ENCODE data around the gene RASAL2. TPM values are rescaled to one million over a fixed set of nuclear protein-coding genes. Genes with fewer than 3 reads are reported as not detected.

The RASAL2 gene
- total RNA-seq (2016; rRNA removed; fragmentation: Illumina TruSeq; extraction: Trizol) (5.4 and 6.4 TPM in 2 replicates), polyA plus RNA-seq (2011; rRNA removed) (4.6 and 5.9 TPM in 2 replicates), polyA minus RNA-seq (2011; rRNA and poly(A)+ RNA removed; ENCODE audit: low replicate concordance) (15.5 and 36.8 TPM in 2 replicates), Bru-seq, nascent RNA (percentile 63 among the genes with signal in this experiment), BruChase-seq, experiment 1, labeled RNA remaining after a 6-hour chase (percentile 55 among the genes with signal in this experiment), BruChase-seq, experiment 2, labeled RNA remaining after a 2-hour chase (percentile 58 among the genes with signal in this experiment)
- total RNA-seq (2016; cell fraction: cytosol; rRNA removed; fragmentation: Illumina TruSeq; extraction: Trizol; ENCODE audit: low read depth) = 1.5 and 1.8 TPM in 2 replicates
- total RNA-seq (2016; cell fraction: insoluble cytoplasmic fraction; rRNA removed; fragmentation: Illumina TruSeq; extraction: Trizol) = 5.2 and 6.3 TPM in 2 replicates
- 1.9 and 2.0 TPM in 2 replicates for total RNA-seq (2016; cell fraction: membrane; rRNA removed; fragmentation: Illumina TruSeq; extraction: Trizol)
- 9.0 and 10.9 TPM in 2 replicates for total RNA-seq (2016; cell fraction: nucleus; rRNA removed; fragmentation: Illumina TruSeq; extraction: Trizol)
- polyA plus RNA-seq (2011; cell fraction: cytosol; rRNA removed) = 3.1 and 3.2 TPM in 2 replicates
- 13.0 and 15.7 TPM in 2 replicates for polyA plus RNA-seq (2011; cell fraction: nucleus; rRNA removed)
- 3.0 and 3.2 TPM in 2 replicates for polyA plus RNA-seq (2012)
- 0.06 and 0.07 TPM in 2 replicates for polyA plus RNA-seq (2016; cell fraction: cytosol; fragmentation: Illumina TruSeq; extraction: Trizol; ENCODE audit: low read depth)
- 4.1 and 4.5 TPM in 2 replicates for polyA plus RNA-seq (2016; cell fraction: insoluble cytoplasmic fraction; fragmentation: Illumina TruSeq; extraction: Trizol; ENCODE audit: low read depth)
- 0.26 and 0.38 TPM in 2 replicates for polyA plus RNA-seq (2016; cell fraction: membrane; fragmentation: Illumina TruSeq; extraction: Trizol; ENCODE audit: low read depth)
- 8.1 and 9.7 TPM in 2 replicates for polyA plus RNA-seq (2016; cell fraction: nucleus; fragmentation: Illumina TruSeq; extraction: Trizol; ENCODE audit: insufficient read depth, low read depth)
- polyA minus RNA-seq (2011; cell fraction: cytosol; rRNA and poly(A)+ RNA removed) = 6.7 and 8.0 TPM in 2 replicates
- polyA minus RNA-seq (2011; cell fraction: nucleus; rRNA and poly(A)+ RNA removed) = 34.3 and 40.3 TPM in 2 replicates
- long read RNA-seq, experiment 1, partial matches to known transcripts = 1 of 3 reads
- long read RNA-seq, experiment 1, other reads (novel, unspliced or antisense) = 2 of 3 reads
- long read RNA-seq, experiment 2, partial matches to known transcripts = 3 of 11 reads
- long read RNA-seq, experiment 2, other reads (novel, unspliced or antisense) = 8 of 11 reads

DNA sequence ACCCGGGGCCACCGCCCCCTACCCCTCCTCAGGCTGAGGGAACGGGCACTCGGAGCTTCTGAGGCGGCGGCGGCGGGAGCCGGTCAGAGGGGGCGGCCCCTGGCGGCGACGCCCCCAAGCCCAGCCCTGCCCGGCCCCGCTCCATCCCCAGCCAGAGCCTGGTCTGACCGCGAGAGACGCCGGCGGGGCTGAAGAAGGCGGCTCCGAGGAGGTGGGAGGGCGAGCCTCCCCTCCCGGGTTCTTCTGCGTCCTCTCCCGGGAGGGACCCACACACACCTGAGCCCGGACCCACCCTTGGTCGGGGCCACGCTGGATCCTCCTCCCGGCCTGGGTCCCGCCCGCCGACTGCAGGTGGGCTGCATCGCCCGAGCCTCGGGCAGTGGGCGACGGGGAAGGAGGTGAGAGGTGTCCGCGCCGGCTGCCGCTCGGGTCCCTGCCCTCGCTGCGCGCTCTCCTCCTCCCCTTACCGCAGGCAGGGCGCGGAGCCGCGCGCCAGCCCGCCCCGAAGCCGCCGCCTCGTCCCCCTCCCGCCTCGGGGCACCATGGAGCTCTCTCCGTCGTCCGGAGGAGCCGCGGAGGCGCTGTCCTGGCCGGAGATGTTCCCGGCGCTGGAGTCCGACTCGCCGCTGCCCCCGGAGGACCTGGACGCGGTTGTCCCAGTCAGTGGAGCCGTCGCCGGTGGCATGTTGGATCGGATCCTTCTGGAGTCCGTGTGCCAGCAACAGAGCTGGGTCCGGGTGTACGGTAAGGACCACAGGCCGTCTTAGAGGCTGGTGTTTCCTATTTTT is at the start of gene RASAL2:
TSS of gene RASAL2 (plus strand) at position 154 of the 788 bp plus-strand sequence. CDS start at position 543, 389 bp downstream.
- CTCF ChIA-PET (ENCODE audit: low intra/inter-chr PET ratio, low total read pairs) = no interaction called here
- DNase-seq (ENCODE audit: low spot score) (peak; percentile 41), FAIRE-seq (no peak), ATAC-seq (peak; percentile 87)
- POLR2A ChIA-PET = interaction anchor here (0.7 to 2.7 kb wide), 9 partner anchors 8 to 124 kb away, joined by 3 to 12 read pairs (median 5); partner anchors contain the start of gene SEC16B
- intact Hi-C loops (cut with micrococcal nuclease; ENCODE audit: unreplicated experiment) = loop anchor here (2.0 to 10.0 kb wide), 4 partner anchors 33 to 191 kb away; no protein-coding TSS in a partner anchor
- Histone ChIP-seq H3K4me2 (ENCODE audit: low read depth, low read length) (peak within 1 kb of the TSS; percentile 96), H4K20me1 (ENCODE audit: insufficient read depth, low read length) (no peaks in the 10 kb centered on the region), H3K36me3 (replicated peaks in 1 of 2; ENCODE audit: control insufficient read depth in 1 of 2, insufficient read depth in 2 of 2, low read length in 2 of 2) (no peaks in the 10 kb centered on the region), H3K4me3 (replicated peaks in 1 of 3; ENCODE audit: insufficient read depth in 1 of 3, low read depth in 2 of 3, low read length in 3 of 3) (peak within 1 kb of the TSS; percentile 92 to 97 (median 96)), H2AFZ (ENCODE audit: low read length) (peak within 1 kb of the TSS; percentile 89), H3K27me3 (ENCODE audit: control insufficient read depth in 1 of 2, insufficient read depth in 2 of 2, low read length in 2 of 2) (no peaks in the 10 kb centered on the region; a peak in 1 of 5 replicates), H3K9me3 (ENCODE audit: low read length) (no peaks in the 10 kb centered on the region), H3K9ac (ENCODE audit: insufficient read depth, low read depth, low read length) (peak within 1 kb of the TSS; percentile 85), H3K27ac (ENCODE audit: extremely low read length, insufficient read depth, low read length) (peak within 1 kb of the TSS; percentile 77), H3K4me1 (ENCODE audit: insufficient read depth, low read length) (peaks cover 62% of the 10 kb centered on the region), H3K79me2 (ENCODE audit: insufficient read depth, low read length) (peaks cover 32% of the 10 kb centered on the region)
- no TSS peak for BruUV-seq (replicated peaks)
- 0% methylated on average over 5 of the region's 82 CpGs for WGBS (ENCODE audit: low lambda C conversion rate)
- in situ Hi-C loops (cut with HindIII; ENCODE audit: extremely low pct_ligation_motif_present, low pct_unique_long_range_greater_than_20kb) = no loop called here
- TF ChIP-seq HOXA7 (CRISPR knock-in tag; IDR thresholded peaks at IDR 0.05) (no peak), DPF2 (CRISPR knock-in tag; IDR thresholded peaks at IDR 0.05; ENCODE audit: borderline replicate concordance, low read depth) (no peak), KDM6A (CRISPR knock-in tag; IDR thresholded peaks at IDR 0.05; ENCODE audit: low read depth) (no peak), SP2 (CRISPR knock-in tag; IDR thresholded peaks at IDR 0.05) (no peak), ZNF350 (CRISPR knock-in tag; IDR thresholded peaks at IDR 0.05; ENCODE audit: borderline replicate concordance, low read depth) (no peak), THAP11 (CRISPR knock-in tag; IDR thresholded peaks at IDR 0.05) (no peak), ZFY (CRISPR knock-in tag; IDR thresholded peaks at IDR 0.05) (peak; percentile 46; the same call in 1 of the 2 replicates), RFXANK (CRISPR knock-in tag; IDR thresholded peaks at IDR 0.05) (no peak), FOXA1 (IDR thresholded peaks at IDR 0.05) (no peak), FOXA1 (CRISPR knock-in tag; IDR thresholded peaks at IDR 0.05) (no peak), ZNF484 (CRISPR knock-in tag; IDR thresholded peaks at IDR 0.05; ENCODE audit: borderline replicate concordance, low read depth) (no peak), ZNF713 (CRISPR knock-in tag; IDR thresholded peaks at IDR 0.05) (no peak), ZNF775 (CRISPR knock-in tag; IDR thresholded peaks at IDR 0.05; ENCODE audit: borderline replicate concordance) (no peak), MED13 (CRISPR knock-in tag; IDR thresholded peaks at IDR 0.05) (0 out of 2 replicates have a peak, but pooled peaks have one; percentile 31), ZFP36 (IDR thresholded peaks at IDR 0.05; ENCODE audit: borderline replicate concordance, low read depth, low read length, partially characterized antibody) (no peak), PHF20 (CRISPR knock-in tag; IDR thresholded peaks at IDR 0.05) (no peak; the same call in 1 of the 2 replicates)
- TF ChIP-seq, protein P1, sequence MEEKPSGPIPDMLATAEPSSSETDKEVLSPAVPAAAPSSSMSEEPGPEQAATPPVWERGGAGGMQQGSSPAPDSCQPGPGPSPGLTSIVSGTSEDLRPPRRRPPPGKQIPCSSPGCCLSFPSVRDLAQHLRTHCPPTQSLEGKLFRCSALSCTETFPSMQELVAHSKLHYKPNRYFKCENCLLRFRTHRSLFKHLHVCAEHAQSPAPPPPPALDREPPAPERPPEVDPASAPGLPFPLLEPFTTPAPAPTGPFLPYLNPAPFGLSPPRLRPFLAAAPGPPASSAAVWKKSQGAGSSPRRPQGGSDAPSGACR (CRISPR knock-in tag; IDR thresholded peaks at IDR 0.05) = no peak
- TF ChIP-seq, protein P2, sequence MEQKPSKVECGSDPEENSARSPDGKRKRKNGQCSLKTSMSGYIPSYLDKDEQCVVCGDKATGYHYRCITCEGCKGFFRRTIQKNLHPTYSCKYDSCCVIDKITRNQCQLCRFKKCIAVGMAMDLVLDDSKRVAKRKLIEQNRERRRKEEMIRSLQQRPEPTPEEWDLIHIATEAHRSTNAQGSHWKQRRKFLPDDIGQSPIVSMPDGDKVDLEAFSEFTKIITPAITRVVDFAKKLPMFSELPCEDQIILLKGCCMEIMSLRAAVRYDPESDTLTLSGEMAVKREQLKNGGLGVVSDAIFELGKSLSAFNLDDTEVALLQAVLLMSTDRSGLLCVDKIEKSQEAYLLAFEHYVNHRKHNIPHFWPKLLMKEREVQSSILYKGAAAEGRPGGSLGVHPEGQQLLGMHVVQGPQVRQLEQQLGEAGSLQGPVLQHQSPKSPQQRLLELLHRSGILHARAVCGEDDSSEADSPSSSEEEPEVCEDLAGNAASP (CRISPR knock-in tag; IDR thresholded peaks at IDR 0.05; ENCODE audit: borderline replicate concordance) = 0 out of 2 replicates have a peak, but pooled peaks have one; percentile 3

Data from HepG2 (cell line).